HG02840 (cell line): ENCODE results near the gene NFATC1.
"Not testable (repeated sequence)": the region's sequence is repeated elsewhere in the genome, so short reads cannot be mapped to it uniquely, and the experiment has no call there.

Experiments used
- ATAC-seq: cut with Tn5 transposase; IDR thresholded peaks from one replicate; pipeline ENCODE4 v1.9.1; 2021; ENCODE audit warnings: mild to moderate bottlenecking, moderate library complexity, moderate number of reproducible peaks; ENCODE audit not compliant: unreplicated experiment, low FRiP score

NFATC1 gene

GRCh38 chr18:79496978-79497637 lies 101.4 kb downstream of the NFATC1 start:
- peak; percentile 47 for ATAC-seq

- peak; percentile 78 for ATAC-seq
These were observed 101.9 kb downstream of the NFATC1 start for GRCh38 chr18:79497638-79498081.

GRCh38 chr18:79498662-79499061 lies 102.9 kb downstream of the NFATC1 start:
- ATAC-seq, result no peak

GRCh38 chr18:79501006-79501405 lies 105.3 kb downstream of the NFATC1 start:
- no peak for ATAC-seq

- ATAC-seq, result no peak
These were observed 107.1 kb downstream of the NFATC1 start for GRCh38 chr18:79502782-79503181.

GRCh38 chr18:79503406-79503805 lies 107.7 kb downstream of the NFATC1 start:
- ATAC-seq, result no peak

GRCh38 chr18:79504034-79504433 lies 108.3 kb downstream of the NFATC1 start:
- ATAC-seq, result no peak

- not testable (repeated sequence) for ATAC-seq
These were observed 108.8 kb downstream of the NFATC1 start for GRCh38 chr18:79504495-79504894.

- not testable (repeated sequence) for ATAC-seq
These were observed 109.7 kb downstream of the NFATC1 start for GRCh38 chr18:79505465-79505864.

- ATAC-seq, result no peak
These were observed 110.7 kb downstream of the NFATC1 start for GRCh38 chr18:79506191-79507075.

- ATAC-seq, result no peak
These were observed 111.4 kb downstream of the NFATC1 start for GRCh38 chr18:79507076-79507545.

- no peak for ATAC-seq
These were observed 112.1 kb downstream of the NFATC1 start for GRCh38 chr18:79507546-79508480.

GRCh38 chr18:79508565-79509535 lies 113.1 kb downstream of the NFATC1 start:
- ATAC-seq, result peak; percentile 44

- ATAC-seq, result no peak
These were observed 113.8 kb downstream of the NFATC1 start for GRCh38 chr18:79509536-79509930.

- no peak for ATAC-seq
These were observed 114.4 kb downstream of the NFATC1 start for GRCh38 chr18:79510046-79510685.

- ATAC-seq, result no peak
These were observed 115.1 kb downstream of the NFATC1 start for GRCh38 chr18:79510731-79511241.

GRCh38 chr18:79511271-79511670 lies 115.5 kb downstream of the NFATC1 start:
- ATAC-seq, result no peak

- no peak for ATAC-seq
These were observed 116.1 kb downstream of the NFATC1 start for GRCh38 chr18:79511671-79512301.
